ENCODE measurements around the gene SCMH1.

Gene SCMH1

DNA sequence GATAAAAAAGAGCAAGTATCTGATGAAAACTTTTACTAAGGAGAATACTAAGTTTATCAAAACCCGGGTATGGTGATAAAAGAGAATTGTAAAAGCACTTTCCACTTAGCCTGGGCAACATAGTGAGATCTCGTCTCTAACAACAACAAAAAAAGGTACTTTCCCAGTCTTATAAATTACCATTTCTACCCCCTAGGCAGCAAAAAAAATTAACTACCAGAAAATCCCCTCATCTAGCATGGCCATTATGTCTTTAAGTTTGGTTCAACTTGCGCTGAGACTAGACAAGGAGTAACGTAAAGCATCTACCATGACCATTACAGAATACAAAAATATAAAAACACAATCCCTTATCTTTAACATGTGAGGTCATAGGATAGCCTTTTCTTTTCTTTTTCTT, 141.9 kb downstream of the SCMH1 start:
- Histone ChIP-seq H3K27ac (ENCODE audit: low read depth, low read length) (no peak overlapping the region), H3K9me3 (ENCODE audit: insufficient read depth, low read length) (no peaks in the 10 kb centered on the region), H3F3A (ENCODE audit: insufficient read depth) (no peaks in the 10 kb centered on the region), H3K79me2 (ENCODE audit: insufficient read depth, low read length) (no peaks in the 10 kb centered on the region), H2AFZ (ENCODE audit: low read depth, low read length, severe bottlenecking) (no peak overlapping the region), H3K4me2 (ENCODE audit: low read depth, low read length, poor library complexity, severe bottlenecking) (no peak overlapping the region), H4K20me1 (ENCODE audit: low read depth, low read length) (no peaks in the 10 kb centered on the region), H3K4me3 (ENCODE audit: insufficient read depth, low read length, poor library complexity, severe bottlenecking) (no peak overlapping the region), H3K9me2 (replicated peaks; ENCODE audit: insufficient read depth, low read length) (no peaks in the 10 kb centered on the region), H3K9ac (ENCODE audit: low read length) (no peak overlapping the region), H3K27me3 (ENCODE audit: low read length) (no peaks in the 10 kb centered on the region), H3K36me3 (ENCODE audit: low read length) (no peaks in the 10 kb centered on the region)
- TF ChIP-seq, protein P1, sequence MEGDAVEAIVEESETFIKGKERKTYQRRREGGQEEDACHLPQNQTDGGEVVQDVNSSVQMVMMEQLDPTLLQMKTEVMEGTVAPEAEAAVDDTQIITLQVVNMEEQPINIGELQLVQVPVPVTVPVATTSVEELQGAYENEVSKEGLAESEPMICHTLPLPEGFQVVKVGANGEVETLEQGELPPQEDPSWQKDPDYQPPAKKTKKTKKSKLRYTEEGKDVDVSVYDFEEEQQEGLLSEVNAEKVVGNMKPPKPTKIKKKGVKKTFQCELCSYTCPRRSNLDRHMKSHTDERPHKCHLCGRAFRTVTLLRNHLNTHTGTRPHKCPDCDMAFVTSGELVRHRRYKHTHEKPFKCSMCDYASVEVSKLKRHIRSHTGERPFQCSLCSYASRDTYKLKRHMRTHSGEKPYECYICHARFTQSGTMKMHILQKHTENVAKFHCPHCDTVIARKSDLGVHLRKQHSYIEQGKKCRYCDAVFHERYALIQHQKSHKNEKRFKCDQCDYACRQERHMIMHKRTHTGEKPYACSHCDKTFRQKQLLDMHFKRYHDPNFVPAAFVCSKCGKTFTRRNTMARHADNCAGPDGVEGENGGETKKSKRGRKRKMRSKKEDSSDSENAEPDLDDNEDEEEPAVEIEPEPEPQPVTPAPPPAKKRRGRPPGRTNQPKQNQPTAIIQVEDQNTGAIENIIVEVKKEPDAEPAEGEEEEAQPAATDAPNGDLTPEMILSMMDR (IDR thresholded peaks at IDR 0.05; ENCODE audit: insufficient read depth, low read length, poor library complexity, severe bottlenecking), result no peak
- TF ChIP-seq EZH2phosphoT487 (conservative IDR thresholded peaks at IDR 0.05; ENCODE audit: low read length), result no peak

DNA sequence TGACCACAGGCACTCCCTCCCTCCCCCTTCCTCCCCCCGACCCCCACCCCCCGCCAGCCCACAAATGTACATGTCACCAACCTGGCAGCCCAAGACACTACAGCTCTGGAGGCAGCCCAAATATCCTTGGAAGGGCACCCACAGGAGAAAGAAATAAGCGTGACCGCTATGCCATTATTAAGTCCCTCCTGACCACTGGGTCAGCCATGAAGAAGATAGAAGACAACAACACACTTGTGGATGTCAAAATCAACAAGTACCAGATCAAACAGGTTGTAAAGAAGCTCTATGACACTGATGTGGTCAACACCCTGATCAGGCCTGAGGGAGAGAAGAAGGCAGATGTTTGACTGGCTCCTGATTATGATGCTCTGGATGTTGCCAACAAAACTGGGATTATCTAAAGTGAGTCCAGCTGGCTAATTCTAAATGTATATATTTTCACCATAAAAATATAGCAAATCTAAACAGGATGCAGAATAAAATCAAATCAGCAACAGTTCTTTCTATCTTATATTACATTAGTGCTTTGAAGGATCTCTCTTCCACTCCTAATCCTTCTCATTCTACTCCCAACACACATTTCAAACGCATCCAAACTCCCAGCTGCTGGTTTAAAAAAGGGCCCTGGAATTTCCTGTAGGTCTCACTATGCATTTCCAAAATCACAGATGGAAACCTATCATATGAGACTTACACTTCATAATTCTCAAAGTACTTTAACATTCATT, 143.2 kb downstream of the SCMH1 start:
- H3K27me3 ChIP-seq (ENCODE audit: low read length), result no peaks in the 10 kb centered on the region
- no peak overlapping the region for H3K27ac ChIP-seq (ENCODE audit: low read depth, low read length)
- no peaks in the 10 kb centered on the region for H3F3A ChIP-seq (ENCODE audit: insufficient read depth)
- H3K9me2 ChIP-seq (replicated peaks; ENCODE audit: insufficient read depth, low read length), result no peaks in the 10 kb centered on the region
- no peaks in the 10 kb centered on the region for H3K36me3 ChIP-seq (ENCODE audit: low read length)
- H2AFZ ChIP-seq (ENCODE audit: low read depth, low read length, severe bottlenecking), result no peak overlapping the region
- no peaks in the 10 kb centered on the region for H3K79me2 ChIP-seq (ENCODE audit: insufficient read depth, low read length)
- H3K4me2 ChIP-seq (ENCODE audit: low read depth, low read length, poor library complexity, severe bottlenecking), result no peak overlapping the region
- H4K20me1 ChIP-seq (ENCODE audit: low read depth, low read length), result no peaks in the 10 kb centered on the region
- TF ChIP-seq, protein P1 (IDR thresholded peaks at IDR 0.05; ENCODE audit: insufficient read depth, low read length, poor library complexity, severe bottlenecking), result no peak
- no peak for TF ChIP-seq EZH2phosphoT487 (conservative IDR thresholded peaks at IDR 0.05; ENCODE audit: low read length)
- H3K9ac ChIP-seq (ENCODE audit: low read length), result no peak overlapping the region
- no peaks in the 10 kb centered on the region for H3K9me3 ChIP-seq (ENCODE audit: insufficient read depth, low read length)
- no peak overlapping the region for H3K4me3 ChIP-seq (ENCODE audit: insufficient read depth, low read length, poor library complexity, severe bottlenecking)

DNA sequence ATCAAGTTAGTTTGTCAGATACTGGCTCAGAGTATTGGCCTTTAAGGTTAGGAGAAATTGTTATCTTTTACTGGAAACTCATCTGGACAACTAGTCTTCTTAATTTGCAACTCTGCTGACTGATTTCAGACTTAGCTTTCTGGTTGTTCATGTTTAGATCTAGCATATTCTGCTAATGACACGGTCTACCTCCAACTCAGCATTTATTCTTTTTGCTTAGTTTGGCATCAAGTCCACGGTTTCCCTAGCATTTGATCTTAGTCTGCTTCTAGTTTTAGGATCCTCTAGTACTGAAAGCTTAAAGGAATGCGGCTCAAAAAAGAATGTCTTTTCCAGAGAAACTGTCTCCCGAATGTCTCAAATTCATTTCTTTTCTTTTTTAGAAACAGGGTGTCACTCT, 145.0 kb downstream of the SCMH1 start:
- no peaks in the 10 kb centered on the region for H4K20me1 ChIP-seq (ENCODE audit: low read depth, low read length)
- H3K27ac ChIP-seq (ENCODE audit: low read depth, low read length), result no peak overlapping the region
- H3K36me3 ChIP-seq (ENCODE audit: low read length), result no peaks in the 10 kb centered on the region; the same call in 1 of the 2 replicates
- H3K9ac ChIP-seq (ENCODE audit: low read length), result no peak overlapping the region
- H3K4me2 ChIP-seq (ENCODE audit: low read depth, low read length, poor library complexity, severe bottlenecking), result no peak overlapping the region
- no peak overlapping the region for H3K4me3 ChIP-seq (ENCODE audit: insufficient read depth, low read length, poor library complexity, severe bottlenecking)
- no peak overlapping the region for H2AFZ ChIP-seq (ENCODE audit: low read depth, low read length, severe bottlenecking)
- H3K9me2 ChIP-seq (replicated peaks; ENCODE audit: insufficient read depth, low read length), result no peaks in the 10 kb centered on the region
- H3F3A ChIP-seq (ENCODE audit: insufficient read depth), result no peaks in the 10 kb centered on the region
- no peaks in the 10 kb centered on the region for H3K79me2 ChIP-seq (ENCODE audit: insufficient read depth, low read length)
- TF ChIP-seq, protein P1 (IDR thresholded peaks at IDR 0.05; ENCODE audit: insufficient read depth, low read length, poor library complexity, severe bottlenecking), result no peak
- no peak for TF ChIP-seq EZH2phosphoT487 (conservative IDR thresholded peaks at IDR 0.05; ENCODE audit: low read length)
- no peaks in the 10 kb centered on the region for H3K27me3 ChIP-seq (ENCODE audit: low read length)
- no peaks in the 10 kb centered on the region for H3K9me3 ChIP-seq (ENCODE audit: insufficient read depth, low read length)
